CD4-positive, alpha-beta memory T cell (primary cell): Measurements from ENCODE around the gene MED27. TPM values are rescaled to one million over a fixed set of nuclear protein-coding genes. Genes with fewer than 3 reads are reported as not detected.

Source experiments
- CTCF ChIA-PET: fragments of 350-600 bp; sonication (Branson Sonifier 250); formaldehyde crosslinking; loops from one replicate; lab custom pipeline; 2021; ENCODE audit warnings: inconsistent platforms; ENCODE audit not compliant: partially characterized antibody; lab: Charles Lee
- POLR2A ChIA-PET: fragments of 350-600 bp; sonication (Branson Sonifier 250); formaldehyde crosslinking; loops from one replicate; lab custom pipeline; 2021; ENCODE audit not compliant: partially characterized antibody; lab: Charles Lee
- DNase-seq, 5 donors: peaks; one replicate each; pipeline versions ENCODE4 v3.0.0 to v3.0.0-alpha.2; 2020 to 2022; ENCODE audit warnings: mixed read lengths in 1 of 5
- H3K27ac ChIP-seq: one replicate; pipeline ENCODE4 v1.7.0; 2013; ENCODE audit warnings: low read depth, low read length
- H3K27me3 ChIP-seq: 2 replicates; pipeline ENCODE4 v1.7.0; 2013; ENCODE audit warnings: mild to moderate bottlenecking, low read length, moderate library complexity; ENCODE audit not compliant: insufficient read depth
- H3K36me3 ChIP-seq: 2 replicates; pipeline ENCODE4 v1.7.0; 2013; ENCODE audit warnings: mild to moderate bottlenecking, low read length, moderate library complexity; ENCODE audit not compliant: insufficient read depth
- H3K4me1 ChIP-seq: 2 replicates; pipeline ENCODE4 v1.7.0; 2013; ENCODE audit warnings: mild to moderate bottlenecking, low read length, moderate library complexity; ENCODE audit not compliant: insufficient read depth
- H3K4me3 ChIP-seq, 2 donors: one replicate each; pipeline ENCODE4 v1.7.0; 2013; ENCODE audit warnings: low read length in 2 of 2, mild to moderate bottlenecking in 1 of 2
- H3K9me3 ChIP-seq, 2 donors: one replicate each; pipeline ENCODE4 v1.7.0; 2013; ENCODE audit warnings: low read length in 2 of 2, control low read depth in 1 of 2; ENCODE audit not compliant: control insufficient read depth in 1 of 2
- H3K27ac Mint-ChIP-seq, 7 donors: one replicate each; pipeline ENCODE4 v1.8.0; 2020 to 2021; ENCODE audit warnings: mixed read lengths in 7 of 7, mild to moderate bottlenecking in 6 of 7, inconsistent platforms in 3 of 7, moderate library complexity in 3 of 7
- H3K27me3 Mint-ChIP-seq, 2 donors: one replicate each; pipeline ENCODE4 v1.8.0; 2020 to 2021; ENCODE audit warnings: mixed read lengths in 2 of 2
- H3K36me3 Mint-ChIP-seq, 2 donors: one replicate each; pipeline ENCODE4 v1.8.0; 2020 to 2021; ENCODE audit warnings: mixed read lengths in 2 of 2, inconsistent platforms in 1 of 2, mild to moderate bottlenecking in 1 of 2
- H3K4me1 Mint-ChIP-seq, 4 donors: one replicate each; pipeline ENCODE4 v1.8.0; 2020 to 2021; ENCODE audit warnings: mixed read lengths in 4 of 4, mild to moderate bottlenecking in 1 of 4
- H3K4me3 Mint-ChIP-seq, 8 donors: one replicate each; pipeline ENCODE4 v1.8.0; 2020 to 2021; ENCODE audit warnings: mixed read lengths in 8 of 8, mild to moderate bottlenecking in 7 of 8, moderate library complexity in 6 of 8, inconsistent platforms in 3 of 8
- H3K9me3 Mint-ChIP-seq, 8 donors: one replicate each; pipeline ENCODE4 v1.8.0; 2020 to 2021; ENCODE audit warnings: mixed read lengths in 8 of 8, mild to moderate bottlenecking in 5 of 8, inconsistent platforms in 3 of 8, moderate library complexity in 1 of 8
- intact Hi-C: fragments of 100-400 bp; cut with micrococcal nuclease; formaldehyde crosslinking; loops from one replicate; pipeline ENCODE4 v1.15.1; 2023
- polyA plus RNA-seq, 2 donors: library from polyadenylated mRNA; unstranded; fragments of 300-500 nt; fragmentation: Illumina TruSeq; gene quantifications; one replicate each; pipeline ENCODE4 v1.2.3, GENCODE V29; 2021
- total RNA-seq, 2 experiments: library from RNA; stranded (reverse); gene quantifications; one replicate each; pipeline ENCODE4 v1.2.3, GENCODE V29; 2021

The MED27 gene
- total and polyA plus RNA-seq, 4 experiments from 2014 or later, result 15.6 to 57.7 (median 29.3) TPM

- ChIA-PET POLR2A (no interaction called here), CTCF (no interaction called here)
- Mint-ChIP-seq H3K27ac (no peak overlapping the region), H3K9me3 (peaks cover 0 to 1% (median 0%) of the 10 kb centered on the region in 8 donors), H3K27me3 (no peaks in the 10 kb centered on the region), H3K4me3 (no peak overlapping the region), H3K4me1 (peaks cover 0 to 2% (median 0%) of the 10 kb centered on the region in 4 donors), H3K36me3 (peaks cover 33 to 52% of the 10 kb centered on the region in 2 donors)
- intact Hi-C loops, result no loop called here
- Histone ChIP-seq H3K4me3 (no peak overlapping the region), H3K36me3 (peaks cover 16% of the 10 kb centered on the region), H3K4me1 (no peaks in the 10 kb centered on the region), H3K27me3 (no peaks in the 10 kb centered on the region), H3K27ac (no peak overlapping the region), H3K9me3 (no peaks in the 10 kb centered on the region)
- no peak for DNase-seq
Measured at GRCh38 chr9:131892902-131893500, 186.7 kb downstream of the MED27 start.

GRCh38 chr9:131892162-131892707, 187.4 kb downstream of the MED27 start:
- no peak for DNase-seq
- peaks cover 36 to 52% of the 10 kb centered on the region in 2 donors for H3K36me3 Mint-ChIP-seq
- no peak overlapping the region for H3K4me3 Mint-ChIP-seq
- ChIA-PET CTCF (no interaction called here), POLR2A (no interaction called here)
- peaks cover 0 to 1% (median 0%) of the 10 kb centered on the region in 8 donors for H3K9me3 Mint-ChIP-seq
- Histone ChIP-seq H3K4me3 (no peak overlapping the region), H3K4me1 (no peaks in the 10 kb centered on the region), H3K27ac (no peak overlapping the region), H3K36me3 (peaks cover 16% of the 10 kb centered on the region), H3K27me3 (no peaks in the 10 kb centered on the region), H3K9me3 (no peaks in the 10 kb centered on the region)
- H3K4me1 Mint-ChIP-seq, result peaks cover 0 to 2% (median 0%) of the 10 kb centered on the region in 4 donors
- H3K27me3 Mint-ChIP-seq, result no peaks in the 10 kb centered on the region
- intact Hi-C loops, result no loop called here
- H3K27ac Mint-ChIP-seq, result peak overlapping the region in 1 of 7 donors; percentile 29

DNA sequence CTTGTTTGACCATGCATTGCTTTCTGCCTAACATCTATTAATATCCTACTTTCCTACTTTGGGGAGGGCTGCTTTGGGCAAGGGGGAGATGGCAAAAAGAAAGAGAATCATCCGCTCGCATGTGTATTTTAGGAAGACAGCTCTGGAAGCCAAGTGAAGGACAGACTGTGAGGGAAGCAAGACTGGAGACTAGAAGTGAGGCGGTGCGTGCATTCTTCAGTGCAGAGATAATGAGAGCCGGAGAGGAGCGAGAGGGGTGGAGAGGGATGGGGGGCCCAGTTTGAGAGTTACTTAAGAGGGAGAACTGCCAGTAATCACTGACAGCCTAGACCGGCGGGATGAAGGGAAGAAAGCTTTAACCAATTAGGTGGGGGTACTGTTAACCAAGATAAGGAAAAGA, 188.1 kb downstream of the MED27 start:
- no peaks in the 10 kb centered on the region for H3K27me3 Mint-ChIP-seq
- H3K36me3 ChIP-seq, result peaks cover 16% of the 10 kb centered on the region
- H3K9me3 Mint-ChIP-seq, result peaks cover 0 to 1% (median 0%) of the 10 kb centered on the region in 8 donors
- H3K4me1 ChIP-seq, result no peaks in the 10 kb centered on the region
- ChIA-PET POLR2A (no interaction called here), CTCF (no interaction called here)
- H3K27me3 ChIP-seq, result no peaks in the 10 kb centered on the region
- DNase-seq, result no peak
- no peaks in the 10 kb centered on the region for H3K9me3 ChIP-seq
- intact Hi-C loops, result no loop called here
- peaks cover 0 to 2% (median 0%) of the 10 kb centered on the region in 4 donors for H3K4me1 Mint-ChIP-seq
- no peak overlapping the region for H3K27ac ChIP-seq
- no peak overlapping the region for H3K27ac Mint-ChIP-seq
- H3K36me3 Mint-ChIP-seq, result peaks cover 36 to 50% of the 10 kb centered on the region in 2 donors
- H3K4me3 ChIP-seq, result no peak overlapping the region
- H3K4me3 Mint-ChIP-seq, result no peak overlapping the region

DNA sequence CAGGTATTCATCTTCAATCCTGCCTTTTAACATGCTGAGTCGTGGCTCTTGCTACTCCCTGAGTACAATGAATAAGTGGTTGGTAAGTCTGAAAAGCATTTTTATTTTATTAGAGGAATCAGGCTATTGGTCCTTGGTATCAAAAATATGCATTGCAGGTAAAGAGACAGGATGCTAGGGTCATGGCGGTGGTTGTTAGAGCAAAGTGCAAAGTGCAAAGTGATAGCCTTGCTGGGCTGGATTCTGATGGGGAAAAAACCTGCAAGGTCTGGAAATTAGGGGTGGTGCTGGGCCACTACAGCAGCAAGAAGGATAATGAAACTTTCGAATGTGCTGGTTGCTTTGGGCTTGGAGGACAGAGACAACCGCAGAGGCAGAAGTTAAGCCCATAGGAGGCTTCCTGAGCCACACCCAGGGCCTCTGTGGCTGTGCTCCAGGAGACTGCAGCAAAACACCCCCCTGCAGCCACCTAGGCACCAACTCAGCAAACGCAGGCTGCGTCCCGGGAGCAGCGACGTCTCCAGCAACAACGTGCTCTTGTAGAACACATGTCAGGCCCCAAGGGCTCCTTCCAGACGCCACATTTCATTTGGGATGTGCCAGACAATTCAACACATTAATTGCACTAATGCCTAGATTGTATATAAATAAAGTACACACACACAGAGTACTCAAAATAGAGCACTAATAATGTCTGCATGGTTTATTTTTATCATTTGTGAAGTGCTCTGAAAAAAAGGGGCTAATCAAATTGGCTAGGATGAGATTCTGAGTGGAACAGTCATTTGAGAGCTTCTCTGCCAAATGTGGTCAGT, 190.0 kb downstream of the MED27 start:
- H3K27ac Mint-ChIP-seq, result peak overlapping the region in 1 of 7 donors; percentile 10
- intact Hi-C loops, result no loop called here
- Histone ChIP-seq H3K4me3 (no peak overlapping the region), H3K9me3 (no peaks in the 10 kb centered on the region), H3K36me3 (peaks cover 20% of the 10 kb centered on the region), H3K27ac (no peak overlapping the region), H3K4me1 (no peaks in the 10 kb centered on the region), H3K27me3 (no peaks in the 10 kb centered on the region)
- H3K4me3 Mint-ChIP-seq, result no peak overlapping the region
- no peaks in the 10 kb centered on the region for H3K27me3 Mint-ChIP-seq
- peaks cover 0 to 1% (median 0%) of the 10 kb centered on the region in 8 donors for H3K9me3 Mint-ChIP-seq
- ChIA-PET CTCF (no interaction called here), POLR2A (interaction anchor here (0.6 kb wide), 1 partner anchor 346 kb away, joined by 3 read pairs; no protein-coding TSS in a partner anchor)
- H3K4me1 Mint-ChIP-seq, result peaks cover 0 to 1% (median 0%) of the 10 kb centered on the region in 4 donors
- DNase-seq, result no peak
- H3K36me3 Mint-ChIP-seq, result peaks cover 36 to 50% of the 10 kb centered on the region in 2 donors

- intact Hi-C loops, result no loop called here
Measured at GRCh38 chr9:131888923-131889322, 190.7 kb downstream of the MED27 start.

GRCh38 chr9:131887680-131888079, 192.0 kb downstream of the MED27 start:
- H3K27ac ChIP-seq, result no peak overlapping the region
- Mint-ChIP-seq H3K27me3 (no peaks in the 10 kb centered on the region), H3K36me3 (peaks cover 35 to 40% of the 10 kb centered on the region in 2 donors), H3K27ac (no peak overlapping the region), H3K4me3 (no peak overlapping the region), H3K9me3 (peaks cover 0 to 1% (median 0%) of the 10 kb centered on the region in 8 donors), H3K4me1 (peaks cover 0 to 6% (median under 1%) of the 10 kb centered on the region in 4 donors)
- intact Hi-C loops, result no loop called here
- H3K4me1 ChIP-seq, result no peaks in the 10 kb centered on the region
- H3K36me3 ChIP-seq, result peaks cover 13% of the 10 kb centered on the region
- H3K27me3 ChIP-seq, result no peaks in the 10 kb centered on the region
- ChIA-PET CTCF (no interaction called here), POLR2A (no interaction called here)
- H3K9me3 ChIP-seq, result no peaks in the 10 kb centered on the region
- H3K4me3 ChIP-seq, result no peak overlapping the region
- no peak for DNase-seq

More at GRCh38 chr9:131888923-131889322, 190.7 kb downstream of the MED27 start:
- Histone ChIP-seq H3K4me1 (no peaks in the 10 kb centered on the region), H3K27me3 (no peaks in the 10 kb centered on the region), H3K36me3 (peaks cover 20% of the 10 kb centered on the region), H3K9me3 (no peaks in the 10 kb centered on the region), H3K27ac (no peak overlapping the region), H3K4me3 (no peak overlapping the region)
- Mint-ChIP-seq H3K9me3 (peaks cover 0 to 1% (median 0%) of the 10 kb centered on the region in 8 donors), H3K27ac (no peak overlapping the region), H3K4me3 (no peak overlapping the region), H3K36me3 (peaks cover 40 to 45% of the 10 kb centered on the region in 2 donors), H3K27me3 (no peaks in the 10 kb centered on the region), H3K4me1 (peaks cover 0 to 1% (median 0%) of the 10 kb centered on the region in 4 donors)
- ChIA-PET POLR2A (interaction anchor here (0.6 kb wide), 1 partner anchor 345 kb away, joined by 3 read pairs; no protein-coding TSS in a partner anchor), CTCF (no interaction called here)
- no peak for DNase-seq

- DNase-seq, result no peak
- intact Hi-C loops, result no loop called here
- Mint-ChIP-seq H3K4me1 (peaks cover 0 to 14% (median 2%) of the 10 kb centered on the region in 4 donors), H3K9me3 (peaks cover 0 to 1% (median 0%) of the 10 kb centered on the region in 8 donors), H3K27ac (no peak overlapping the region), H3K36me3 (peaks cover 35 to 36% of the 10 kb centered on the region in 2 donors), H3K4me3 (no peak overlapping the region), H3K27me3 (no peaks in the 10 kb centered on the region)
- no peaks in the 10 kb centered on the region for H3K9me3 ChIP-seq
- H3K4me1 ChIP-seq, result no peaks in the 10 kb centered on the region
- no peak overlapping the region for H3K4me3 ChIP-seq
- CTCF ChIA-PET, result no interaction called here
- H3K36me3 ChIP-seq, result peaks cover 9% of the 10 kb centered on the region
- H3K27ac ChIP-seq, result no peak overlapping the region
- H3K27me3 ChIP-seq, result no peaks in the 10 kb centered on the region
- POLR2A ChIA-PET, result no interaction called here
Measured at GRCh38 chr9:131886826-131887225, 192.8 kb downstream of the MED27 start.
